ENCODE results near the gene ABCA1. TPM values are rescaled to one million over a fixed set of nuclear protein-coding genes. Genes with fewer than 3 reads are reported as not detected.
A peak's percentile ranks its signal among the peaks of the same experiment; 100 is the strongest.
"Not testable (repeated sequence)": the region's sequence is repeated elsewhere in the genome, so short reads cannot be mapped to it uniquely, and the experiment has no call there.

ABCA1 gene
- total RNA-seq, 1 donor from 2014 or later = 12.6 TPM

GRCh38 chr9:104914466-104914865 is 13.5 kb downstream of the ABCA1 start:
- intact Hi-C loops (cut with DNase I) = no loop called here
- no peak for DNase-seq (ENCODE audit: missing footprints)
- ATAC-seq = no peak

- no peak for DNase-seq (ENCODE audit: missing footprints)
- no peak for ATAC-seq
- intact Hi-C loops (cut with DNase I) = no loop called here
These were observed 15.3 kb downstream of the ABCA1 start for GRCh38 chr9:104912606-104913005.

- ATAC-seq (no peak), DNase-seq (ENCODE audit: missing footprints) (no peak)
- intact Hi-C loops (cut with DNase I) = no loop called here
These were observed 16.8 kb downstream of the ABCA1 start for GRCh38 chr9:104911032-104911607.

- intact Hi-C loops (cut with DNase I) = loop anchor here (1.0 kb wide), 1 partner anchor 32 kb away; no protein-coding TSS in a partner anchor
- DNase-seq (ENCODE audit: missing footprints) (no peak), ATAC-seq (peak; percentile 29)
These were observed 20.5 kb downstream of the ABCA1 start for GRCh38 chr9:104907278-104907951.

DNA sequence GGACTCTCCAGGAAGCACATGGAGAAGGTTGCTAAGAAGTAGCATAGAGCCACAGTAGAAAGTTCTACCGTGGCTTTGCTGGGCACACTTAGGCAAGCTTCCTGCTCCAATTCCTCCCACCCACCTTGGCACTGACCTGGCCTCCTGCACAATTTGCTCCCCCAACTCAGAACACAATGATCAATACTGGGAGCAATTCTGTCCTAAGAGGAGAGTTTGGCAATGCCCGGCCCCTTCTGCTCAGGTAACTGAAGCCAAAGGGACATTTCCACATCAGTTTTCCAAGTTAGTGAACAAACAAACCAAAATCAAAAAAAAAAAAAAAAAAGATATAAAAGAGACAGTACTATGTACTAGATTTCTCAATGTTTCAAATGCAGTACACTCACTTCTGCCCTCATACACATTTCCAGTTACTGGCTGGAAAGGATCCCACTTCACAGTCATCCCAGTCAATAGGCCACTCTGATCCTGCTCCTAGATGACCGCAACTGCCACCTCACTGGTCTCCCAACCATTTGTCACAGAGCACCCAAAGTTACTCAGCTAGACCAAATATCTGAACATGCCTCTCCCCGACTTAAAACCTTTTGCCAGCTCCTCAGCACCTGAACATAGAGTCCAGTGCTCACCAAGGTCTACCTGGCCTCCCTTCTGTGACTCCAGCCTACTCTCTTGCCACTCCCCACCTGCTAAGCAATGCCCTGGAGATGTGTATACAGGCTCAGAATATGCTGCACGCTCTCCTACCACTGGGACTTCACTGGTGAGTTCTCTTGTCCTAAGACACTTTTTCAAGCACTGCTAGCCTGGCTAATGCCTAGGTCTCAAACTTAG is 21.3 kb downstream of the ABCA1 start:
- intact Hi-C loops (cut with DNase I) = loop anchor here (1.0 kb wide), 1 partner anchor 31 kb away; no protein-coding TSS in a partner anchor
- DNase-seq (ENCODE audit: missing footprints) = no peak

DNA sequence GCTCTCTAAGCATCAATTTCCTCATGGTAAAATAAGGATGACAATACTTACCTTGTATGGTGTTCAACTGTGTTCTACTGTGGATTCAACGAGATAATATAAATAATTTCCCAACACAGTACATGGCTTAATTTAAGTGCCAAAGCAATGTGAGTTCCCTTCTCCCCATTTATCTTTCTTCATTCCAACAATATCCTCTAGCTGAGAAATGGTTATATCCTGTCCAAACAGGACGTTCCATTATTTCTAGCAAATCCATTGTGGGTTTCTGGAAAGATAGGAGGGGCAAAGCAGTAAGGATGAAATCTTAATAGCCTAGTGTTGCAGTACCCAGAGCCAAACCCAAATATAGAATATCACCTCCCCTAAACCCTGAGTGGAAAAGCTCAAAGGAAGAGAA is 22.0 kb downstream of the ABCA1 start:
- DNase-seq (ENCODE audit: missing footprints) (no peak), ATAC-seq (no peak)
- intact Hi-C loops (cut with DNase I) = no loop called here

More for the DNA sequence above, 21.3 kb downstream of the ABCA1 start:
- ATAC-seq = peak; percentile 59

- ATAC-seq = no peak
These were observed 22.6 kb downstream of the ABCA1 start for GRCh38 chr9:104905153-104905901.

DNA sequence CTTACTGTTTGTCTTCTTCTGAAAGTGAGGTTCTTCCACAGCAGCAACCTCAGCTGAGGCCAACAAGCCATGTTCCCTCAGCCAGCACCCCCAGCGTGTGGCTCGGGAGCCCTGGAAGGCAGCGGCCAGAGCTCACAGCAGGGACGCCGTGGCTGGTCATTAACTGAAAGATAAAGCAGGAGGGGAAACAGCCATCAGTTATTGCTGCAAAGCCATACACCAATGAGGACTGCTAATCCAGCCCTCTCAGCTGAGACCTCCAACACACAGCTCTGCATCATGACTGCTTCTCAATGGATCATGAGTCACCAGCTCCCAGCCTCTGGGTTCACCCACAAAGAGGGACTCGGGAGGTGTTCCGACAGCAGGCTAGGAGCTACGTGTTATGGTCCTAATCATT is 24.3 kb downstream of the ABCA1 start:
- DNase-seq (ENCODE audit: missing footprints) = no peak
- intact Hi-C loops (cut with DNase I) = no loop called here
- ATAC-seq = no peak

More at GRCh38 chr9:104905153-104905901, 22.6 kb downstream of the ABCA1 start:
- intact Hi-C loops (cut with DNase I) = no loop called here
- DNase-seq (ENCODE audit: missing footprints) = no peak

DNA sequence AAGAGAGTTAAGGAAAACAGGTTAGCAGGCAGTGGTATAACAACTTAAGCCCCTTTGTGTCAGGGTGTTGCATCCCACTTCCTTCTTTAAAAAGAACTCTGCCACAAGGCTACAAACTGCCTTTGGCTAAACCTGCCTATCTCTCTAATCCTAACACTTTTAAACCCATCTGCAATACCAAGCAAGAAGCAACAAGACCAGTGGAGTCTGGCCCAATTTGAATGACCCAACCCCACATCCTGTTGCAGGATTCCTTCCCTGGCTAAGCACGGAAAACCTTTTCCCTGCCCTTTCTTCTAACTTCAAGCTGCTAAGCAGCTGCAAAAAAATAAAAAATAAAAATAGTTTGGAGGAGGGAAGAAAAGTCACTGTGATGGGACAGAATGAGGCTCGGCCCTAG is 27.1 kb downstream of the ABCA1 start:
- intact Hi-C loops (cut with DNase I) = no loop called here
- ATAC-seq (no peak), DNase-seq (ENCODE audit: missing footprints) (no peak)

DNA sequence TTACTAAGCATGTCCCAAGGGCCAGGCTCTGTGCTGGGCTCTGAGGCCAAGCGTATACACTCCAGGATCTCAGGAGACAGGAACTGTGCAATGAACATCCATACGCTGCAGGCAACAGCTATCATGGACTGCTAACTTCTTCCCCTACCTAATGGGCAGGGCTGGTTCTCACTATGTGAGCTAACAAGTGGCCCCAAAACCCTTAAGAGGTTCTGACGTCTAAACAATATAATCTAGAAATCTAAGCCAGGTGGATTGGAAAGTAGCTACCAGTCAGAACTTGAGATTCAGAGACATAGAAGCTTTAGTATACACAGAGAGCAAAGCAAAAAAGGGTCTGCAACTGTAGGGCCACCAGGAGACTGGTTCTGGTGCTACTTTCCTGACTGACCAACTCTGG is 27.6 kb downstream of the ABCA1 start:
- DNase-seq (ENCODE audit: missing footprints) = no peak
- no peak for ATAC-seq
- intact Hi-C loops (cut with DNase I) = no loop called here

- DNase-seq (ENCODE audit: missing footprints) = no peak
- ATAC-seq = no peak
- intact Hi-C loops (cut with DNase I) = no loop called here
These were observed 28.2 kb downstream of the ABCA1 start for GRCh38 chr9:104899759-104900247.

DNA sequence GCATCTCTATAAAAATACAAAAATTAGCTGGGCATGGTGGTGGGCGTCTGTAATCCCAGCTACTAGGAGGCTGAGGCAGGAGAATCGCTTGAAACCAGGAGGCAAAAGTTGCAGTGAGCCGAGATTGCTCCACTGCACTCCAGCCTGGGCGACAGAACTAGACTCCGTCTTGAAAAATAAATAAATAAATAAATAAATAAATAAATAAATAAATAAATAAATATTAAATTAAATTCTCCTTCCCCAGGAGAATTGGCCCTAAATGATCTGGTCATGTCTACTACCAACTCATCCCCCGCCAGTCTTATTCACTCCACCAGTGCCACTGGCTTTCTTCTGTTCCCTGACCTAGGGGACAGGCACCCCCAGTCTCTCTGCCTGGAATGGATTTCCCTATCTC is 29.6 kb downstream of the ABCA1 start:
- intact Hi-C loops (cut with DNase I); DNase-seq (ENCODE audit: missing footprints); ATAC-seq: not testable (repeated sequence)

- intact Hi-C loops (cut with DNase I) = no loop called here
- ATAC-seq (no peak), DNase-seq (ENCODE audit: missing footprints) (no peak)
These were observed 31.8 kb downstream of the ABCA1 start for GRCh38 chr9:104896131-104896530.

DNA sequence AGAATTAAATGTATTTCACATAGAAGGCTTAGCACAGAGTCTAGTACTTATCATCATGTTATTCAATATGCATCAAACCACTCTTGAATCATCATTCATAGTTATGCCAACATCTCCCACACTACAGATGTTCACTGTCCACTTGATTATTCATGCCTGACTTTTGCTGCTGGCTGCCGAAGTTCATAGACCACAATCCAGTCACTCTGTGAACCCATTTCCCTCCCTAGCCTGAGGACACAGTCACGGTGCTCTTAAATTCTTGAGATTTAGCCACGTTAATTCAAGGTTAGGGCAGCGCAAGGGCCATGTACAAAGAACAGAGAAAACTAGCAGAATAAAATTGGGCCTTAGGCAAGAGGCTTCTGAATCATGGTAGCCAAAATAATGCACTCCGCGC is 32.4 kb downstream of the ABCA1 start:
- peak; percentile 37 for ATAC-seq
- no peak for DNase-seq (ENCODE audit: missing footprints)
- intact Hi-C loops (cut with DNase I) = no loop called here

DNA sequence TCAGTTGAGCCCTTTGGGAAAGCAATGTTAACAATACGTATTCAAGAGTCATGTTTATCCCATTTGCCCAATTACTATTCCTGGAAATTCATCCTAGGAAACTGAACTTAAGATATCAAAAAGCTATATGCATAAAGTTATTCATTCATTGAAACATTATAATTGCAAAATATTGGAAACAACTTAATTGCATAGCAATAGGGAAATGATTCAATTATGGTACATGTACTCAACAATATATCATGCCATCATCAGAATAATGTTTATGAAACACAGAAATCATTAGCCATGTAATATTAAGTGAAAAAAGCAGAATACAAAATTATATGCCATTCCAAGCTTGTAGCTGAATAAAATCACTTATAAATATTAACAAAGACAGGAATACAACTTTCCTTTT is 35.3 kb downstream of the ABCA1 start:
- no peak for DNase-seq (ENCODE audit: missing footprints)
- no peak for ATAC-seq
- intact Hi-C loops (cut with DNase I) = no loop called here

DNA sequence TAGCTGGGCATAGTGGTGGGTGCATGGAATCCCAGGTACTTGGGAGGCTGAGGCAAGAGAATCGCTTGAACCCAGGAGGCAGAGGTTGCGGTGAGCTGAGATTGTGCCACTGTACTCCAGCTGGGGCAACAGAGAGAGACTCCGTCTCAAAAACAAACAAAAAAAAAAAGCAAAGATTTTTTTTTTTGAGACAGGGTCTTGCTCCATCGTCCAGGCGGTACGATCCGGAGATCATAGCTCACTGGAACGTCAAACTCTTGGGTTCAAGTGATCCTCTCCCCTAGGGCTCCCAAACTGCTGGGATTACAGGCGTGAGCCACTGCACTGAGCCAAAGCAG is 37.6 kb downstream of the ABCA1 start:
- intact Hi-C loops (cut with DNase I) = no loop called here
- no peak for ATAC-seq
- DNase-seq (ENCODE audit: missing footprints) = no peak

DNA sequence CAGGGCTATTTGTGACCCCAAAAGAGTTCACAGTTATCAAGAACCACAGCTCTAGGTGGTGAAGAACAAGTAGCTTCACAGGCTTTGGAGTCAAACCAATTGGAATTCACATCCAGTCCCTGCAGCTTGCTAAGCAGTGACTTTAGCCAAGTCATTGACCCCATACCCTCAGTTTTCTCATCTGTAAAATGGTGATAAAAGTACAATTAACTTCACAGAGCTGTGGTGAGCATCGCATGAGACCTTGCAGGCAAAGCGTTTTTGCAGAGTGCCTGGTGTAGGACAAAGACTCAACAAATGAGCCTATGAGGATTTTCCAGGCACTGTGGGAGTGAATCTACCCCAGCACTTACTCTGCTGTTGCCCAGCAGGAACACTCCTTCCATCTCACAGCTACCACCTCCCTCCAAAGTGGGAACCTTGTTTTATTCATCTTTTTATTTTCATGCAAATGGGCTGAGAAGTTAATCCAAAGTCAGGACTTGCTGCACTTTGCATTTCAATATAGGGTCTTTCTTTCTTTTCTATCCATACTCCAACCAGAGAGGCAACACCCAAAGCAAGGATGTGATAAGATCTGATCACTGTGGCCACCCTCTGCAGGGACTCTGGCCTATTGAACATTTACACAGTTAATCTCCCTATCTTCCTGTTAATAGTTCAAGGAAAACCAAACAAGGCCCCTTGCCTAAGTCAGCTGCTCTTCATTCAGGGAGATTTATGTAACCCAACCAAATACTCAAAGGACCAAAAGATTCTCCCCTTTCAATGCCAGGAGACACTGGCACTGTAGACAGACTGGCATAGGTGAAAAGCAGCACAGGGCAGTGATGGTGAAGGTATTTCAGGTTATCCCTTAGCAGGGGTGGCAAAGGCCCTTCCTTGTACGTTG is 41.9 kb downstream of the ABCA1 start:
- ATAC-seq (no peak), DNase-seq (ENCODE audit: missing footprints) (no peak)
- intact Hi-C loops (cut with DNase I) = no loop called here

DNA sequence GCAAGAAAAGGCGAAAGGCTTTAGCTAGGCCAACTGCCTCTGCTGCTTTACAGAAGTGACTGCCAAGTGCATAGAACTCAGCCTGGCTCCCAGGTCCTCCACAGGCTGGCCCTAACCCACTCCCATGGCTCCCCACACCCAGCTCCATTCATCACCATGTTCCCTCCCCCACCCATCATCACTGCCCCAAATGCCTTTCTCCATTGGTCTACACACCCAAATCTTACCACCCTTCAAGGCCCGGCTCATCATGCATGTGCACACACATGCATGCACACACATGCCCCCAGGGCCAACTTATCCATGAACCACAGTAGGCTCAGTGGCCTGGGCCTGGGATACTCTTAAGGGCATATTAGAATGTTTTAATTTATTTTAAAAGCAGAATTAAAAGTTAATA is 44.8 kb downstream of the ABCA1 start:
- no peak for ATAC-seq
- no peak for DNase-seq (ENCODE audit: missing footprints)
- intact Hi-C loops (cut with DNase I) = no loop called here
